DOHH2 (cell line): ENCODE results near the gene CLIC5.

Experiments
- CTCF ChIP-seq: fragments of 200-600 bp; sonication (generic); IDR thresholded peaks from one replicate; pipeline ENCODE4 v1.5.1; 2014; ENCODE audit warnings: antibody characterized with exemption, mild to moderate bottlenecking, low read depth, low read length; ENCODE audit not compliant: poor library complexity, severe bottlenecking
- EZH2phosphoT487 ChIP-seq: fragments of 200-600 bp; sonication (generic); IDR thresholded peaks from 2 replicates; pipeline ENCODE4 v1.6.1; 2017; ENCODE audit warnings: borderline replicate concordance, mild to moderate bottlenecking, antibody characterized with exemption, low read length, moderate library complexity, mixed read lengths

- TF ChIP-seq CTCF (no peak), EZH2phosphoT487 (no peak)
These were observed 43.9 kb upstream of the CLIC5 start for GRCh38 chr6:46059608-46060007.
